ENCODE data around the gene PRPF19. TPM values are rescaled to one million over a fixed set of nuclear protein-coding genes. Genes with fewer than 3 reads are reported as not detected.

The PRPF19 gene
- total RNA-seq, 3 donors from 2014 or later (not counting 1 experiment from before 2014, with no cell fraction given) = 61.0 to 69.7 (median 67.5) TPM

DNA sequence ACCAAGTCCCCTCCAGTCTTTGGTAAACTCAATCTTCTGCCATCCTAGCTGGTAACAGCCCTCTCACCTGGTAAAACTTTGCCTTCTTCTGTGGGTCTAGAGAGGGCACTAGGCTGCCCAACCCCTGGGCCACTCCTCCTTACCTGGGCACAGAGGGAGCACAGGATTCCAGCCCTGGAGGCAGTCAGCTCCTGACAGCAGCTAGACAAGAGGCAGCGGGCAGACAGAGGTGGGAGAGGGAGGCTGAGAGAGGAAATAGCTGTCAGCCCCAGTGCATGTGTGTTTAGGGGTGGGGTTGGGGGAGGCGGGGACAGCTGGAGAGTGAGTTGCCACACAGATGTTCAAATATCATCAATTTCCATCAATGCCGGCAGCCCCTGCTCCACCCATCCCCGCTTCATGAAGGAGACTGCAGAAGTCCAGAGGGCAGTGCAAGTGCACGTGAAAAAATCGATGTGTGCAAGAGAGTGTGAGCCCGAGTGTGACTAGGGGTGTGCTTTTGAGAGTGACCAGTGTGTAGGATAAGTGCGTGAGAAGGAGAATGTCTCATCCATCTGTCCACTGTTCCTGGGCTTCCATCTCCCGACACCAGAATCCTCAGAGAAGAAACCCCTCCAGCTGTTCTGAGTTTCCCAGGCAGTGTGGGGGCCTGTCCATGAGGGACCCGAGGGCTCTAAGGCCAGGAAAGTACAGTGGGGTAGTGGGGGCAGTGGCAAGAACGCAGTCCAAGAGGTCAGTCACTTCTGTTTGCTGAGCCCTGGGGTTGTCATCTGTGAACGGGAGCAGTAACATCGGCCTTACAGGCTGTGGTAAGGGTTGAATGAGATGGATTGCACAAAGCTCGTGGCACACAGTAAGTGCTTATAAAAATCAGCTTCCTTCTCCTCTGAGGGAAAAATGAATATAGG lies 50.4 kb downstream of the PRPF19 start, which contains the start of gene PTGDR2:
PTGDR2 (minus strand) TSS at position 225 of the 908 bp plus-strand sequence. CDS start 2,228 bp downstream, outside the sequence.
- Histone ChIP-seq H3K27me3 (ENCODE audit: control insufficient read depth, insufficient read depth, low read length) (no peaks in the 10 kb centered on the region), H3K9me3 (ENCODE audit: control insufficient read depth, insufficient read depth, low read length) (no peaks in the 10 kb centered on the region), H3K4me3 (ENCODE audit: low read length) (no peak within 1 kb of the TSS), H3K4me1 (ENCODE audit: control insufficient read depth, insufficient read depth, low read length) (peaks cover 9% of the 10 kb centered on the region), H3K36me3 (ENCODE audit: control insufficient read depth, insufficient read depth, low read length) (peaks cover 2% of the 10 kb centered on the region), H3K27ac (ENCODE audit: low read length) (no peak within 1 kb of the TSS)
- intact Hi-C loops (cut with micrococcal nuclease) = no loop called here
- TF ChIP-seq, protein P1, sequence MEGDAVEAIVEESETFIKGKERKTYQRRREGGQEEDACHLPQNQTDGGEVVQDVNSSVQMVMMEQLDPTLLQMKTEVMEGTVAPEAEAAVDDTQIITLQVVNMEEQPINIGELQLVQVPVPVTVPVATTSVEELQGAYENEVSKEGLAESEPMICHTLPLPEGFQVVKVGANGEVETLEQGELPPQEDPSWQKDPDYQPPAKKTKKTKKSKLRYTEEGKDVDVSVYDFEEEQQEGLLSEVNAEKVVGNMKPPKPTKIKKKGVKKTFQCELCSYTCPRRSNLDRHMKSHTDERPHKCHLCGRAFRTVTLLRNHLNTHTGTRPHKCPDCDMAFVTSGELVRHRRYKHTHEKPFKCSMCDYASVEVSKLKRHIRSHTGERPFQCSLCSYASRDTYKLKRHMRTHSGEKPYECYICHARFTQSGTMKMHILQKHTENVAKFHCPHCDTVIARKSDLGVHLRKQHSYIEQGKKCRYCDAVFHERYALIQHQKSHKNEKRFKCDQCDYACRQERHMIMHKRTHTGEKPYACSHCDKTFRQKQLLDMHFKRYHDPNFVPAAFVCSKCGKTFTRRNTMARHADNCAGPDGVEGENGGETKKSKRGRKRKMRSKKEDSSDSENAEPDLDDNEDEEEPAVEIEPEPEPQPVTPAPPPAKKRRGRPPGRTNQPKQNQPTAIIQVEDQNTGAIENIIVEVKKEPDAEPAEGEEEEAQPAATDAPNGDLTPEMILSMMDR (IDR thresholded peaks at IDR 0.05) = no peak
- WGBS (ENCODE audit: insufficient coverage) = 51% methylated on average over 12 of the region's 14 CpGs
- Mint-ChIP-seq H3K27me3 (ENCODE audit: low read depth in 2 of 2) (no peaks in the 10 kb centered on the region), H3K4me1 (peaks cover 0 to 10% of the 10 kb centered on the region in 2 donors), H3K9me3 (no peaks in the 10 kb centered on the region), H3K36me3 (no peaks in the 10 kb centered on the region), H3K27ac (no peak within 1 kb of the TSS), H3K4me3 (no peak within 1 kb of the TSS)
- ATAC-seq (peak in 1 of 3 donors; percentile 26), DNase-seq (no peak)

DNA sequence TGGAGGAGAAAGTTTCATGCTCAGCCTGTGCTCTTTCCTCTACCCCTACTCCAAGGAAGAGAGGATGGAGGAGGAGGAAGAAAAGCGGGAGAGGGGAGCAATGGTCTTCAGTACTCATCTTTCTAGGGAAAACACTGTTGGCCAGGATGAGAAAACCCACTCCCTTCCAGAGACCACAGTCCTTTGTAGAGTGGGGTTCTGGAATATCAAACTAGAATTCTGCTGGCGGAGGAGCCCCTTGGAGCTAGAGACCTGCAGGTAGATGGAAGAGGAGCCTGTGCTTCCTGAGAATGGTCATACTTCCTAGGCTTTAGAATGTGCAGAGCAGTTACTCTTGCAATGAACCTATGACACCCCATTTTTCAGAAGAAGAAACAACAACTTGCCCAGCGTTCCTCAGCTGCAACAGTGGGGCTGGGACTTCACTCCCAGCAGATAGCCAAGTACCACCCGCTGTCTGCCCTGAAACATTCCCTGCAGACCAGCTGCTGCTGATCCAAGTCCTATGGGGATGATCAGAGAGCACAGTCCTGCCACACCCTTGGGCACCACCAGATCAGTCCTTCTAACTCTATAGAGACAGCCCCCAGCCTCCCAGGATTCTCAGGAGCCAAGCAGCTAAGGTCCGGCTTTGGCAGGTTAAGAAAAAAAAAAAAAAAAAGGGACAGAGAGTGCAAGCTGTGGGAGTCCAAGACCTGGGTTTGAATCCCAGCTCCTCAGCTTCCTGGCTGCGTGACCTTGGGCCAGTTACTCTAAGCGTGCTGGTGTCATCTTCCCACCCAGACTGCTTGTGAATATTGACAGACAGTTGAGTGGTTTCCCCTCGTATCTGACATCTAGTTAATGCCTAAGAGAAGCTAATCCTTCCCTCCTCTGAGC lies 51.3 kb downstream of the PRPF19 start:
- H3K4me3 ChIP-seq (ENCODE audit: low read length) = no peak overlapping the region
- H3K9me3 ChIP-seq (ENCODE audit: control insufficient read depth, insufficient read depth, low read length) = no peaks in the 10 kb centered on the region
- no peaks in the 10 kb centered on the region for H3K27me3 ChIP-seq (ENCODE audit: control insufficient read depth, insufficient read depth, low read length)
- no peak overlapping the region for H3K27ac ChIP-seq (ENCODE audit: low read length)
- Mint-ChIP-seq H3K9me3 (no peaks in the 10 kb centered on the region), H3K27ac (no peak overlapping the region), H3K4me3 (no peak overlapping the region), H3K27me3 (ENCODE audit: low read depth in 2 of 2) (no peaks in the 10 kb centered on the region), H3K36me3 (no peaks in the 10 kb centered on the region), H3K4me1 (peaks cover 0 to 10% of the 10 kb centered on the region in 2 donors)
- peaks cover 10% of the 10 kb centered on the region for H3K36me3 ChIP-seq (ENCODE audit: control insufficient read depth, insufficient read depth, low read length)
- DNase-seq (no peak), ATAC-seq (no peak)
- peaks cover 9% of the 10 kb centered on the region for H3K4me1 ChIP-seq (ENCODE audit: control insufficient read depth, insufficient read depth, low read length)
- TF ChIP-seq, protein P1 (IDR thresholded peaks at IDR 0.05) = no peak
- intact Hi-C loops (cut with micrococcal nuclease) = no loop called here
- 72% methylated on average over 5 of the region's 8 CpGs for WGBS (ENCODE audit: insufficient coverage)

DNA sequence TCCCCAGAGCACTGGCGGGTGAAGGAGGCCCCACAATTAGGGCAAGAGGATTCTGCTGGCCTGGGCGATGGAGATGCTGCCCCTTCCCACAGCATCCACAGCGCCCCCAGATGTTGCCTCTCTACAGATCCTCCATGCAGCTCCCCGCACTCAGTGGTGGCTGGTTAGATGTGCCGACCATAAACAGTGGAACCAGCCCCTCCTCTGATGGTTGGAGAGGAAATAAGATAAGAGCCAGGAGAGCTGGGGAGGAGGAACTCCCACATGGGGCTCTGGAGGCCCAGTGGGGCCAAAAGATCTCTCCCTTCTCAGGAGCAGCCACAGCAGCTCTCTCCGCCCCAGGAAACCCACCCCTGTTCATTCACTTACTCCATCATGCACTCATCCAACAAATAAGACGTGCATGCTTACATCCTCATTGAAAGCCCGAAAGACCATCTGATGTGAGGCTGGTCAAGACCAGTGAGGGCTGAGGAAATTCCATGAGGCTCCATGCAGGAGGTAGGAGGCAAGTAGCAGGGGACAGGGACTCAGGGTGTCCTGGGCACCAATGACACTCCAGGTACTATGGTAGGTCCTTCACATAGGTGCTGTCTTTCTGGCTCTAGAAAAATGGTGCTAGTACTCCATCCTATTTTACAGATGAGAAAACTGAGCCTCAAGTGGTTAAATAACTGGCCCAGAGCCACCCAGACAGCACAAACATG lies 52.1 kb downstream of the PRPF19 start:
- H3K4me1 ChIP-seq (ENCODE audit: control insufficient read depth, insufficient read depth, low read length) = peaks cover 9% of the 10 kb centered on the region
- WGBS (ENCODE audit: insufficient coverage) = 43% methylated on average over 7 of the region's 8 CpGs
- TF ChIP-seq, protein P1 (IDR thresholded peaks at IDR 0.05) = no peak
- Mint-ChIP-seq H3K9me3 (no peaks in the 10 kb centered on the region), H3K27me3 (ENCODE audit: low read depth in 2 of 2) (no peaks in the 10 kb centered on the region), H3K36me3 (no peaks in the 10 kb centered on the region), H3K4me3 (no peak overlapping the region), H3K27ac (no peak overlapping the region), H3K4me1 (peaks cover 0 to 10% of the 10 kb centered on the region in 2 donors)
- ATAC-seq (no peak), DNase-seq (no peak)
- H3K4me3 ChIP-seq (ENCODE audit: low read length) = no peak overlapping the region
- no peaks in the 10 kb centered on the region for H3K27me3 ChIP-seq (ENCODE audit: control insufficient read depth, insufficient read depth, low read length)
- H3K9me3 ChIP-seq (ENCODE audit: control insufficient read depth, insufficient read depth, low read length) = no peaks in the 10 kb centered on the region
- intact Hi-C loops (cut with micrococcal nuclease) = no loop called here
- H3K36me3 ChIP-seq (ENCODE audit: control insufficient read depth, insufficient read depth, low read length) = peaks cover 18% of the 10 kb centered on the region
- no peak overlapping the region for H3K27ac ChIP-seq (ENCODE audit: low read length)

Measured in natural killer cell (primary cell).